CD4-positive, alpha-beta T cell treated with Interleukin-17A for 1 hour (primary cell): ENCODE data around the gene PRR36.

Experiments used
- DNase-seq: peaks from one replicate; pipeline ENCODE4 v3.0.0-alpha.2; 2020

The PRR36 gene

GRCh38 chr19:7912697-7913564 is 38.7 kb upstream of the PRR36 start:
- no peak for DNase-seq

DNA sequence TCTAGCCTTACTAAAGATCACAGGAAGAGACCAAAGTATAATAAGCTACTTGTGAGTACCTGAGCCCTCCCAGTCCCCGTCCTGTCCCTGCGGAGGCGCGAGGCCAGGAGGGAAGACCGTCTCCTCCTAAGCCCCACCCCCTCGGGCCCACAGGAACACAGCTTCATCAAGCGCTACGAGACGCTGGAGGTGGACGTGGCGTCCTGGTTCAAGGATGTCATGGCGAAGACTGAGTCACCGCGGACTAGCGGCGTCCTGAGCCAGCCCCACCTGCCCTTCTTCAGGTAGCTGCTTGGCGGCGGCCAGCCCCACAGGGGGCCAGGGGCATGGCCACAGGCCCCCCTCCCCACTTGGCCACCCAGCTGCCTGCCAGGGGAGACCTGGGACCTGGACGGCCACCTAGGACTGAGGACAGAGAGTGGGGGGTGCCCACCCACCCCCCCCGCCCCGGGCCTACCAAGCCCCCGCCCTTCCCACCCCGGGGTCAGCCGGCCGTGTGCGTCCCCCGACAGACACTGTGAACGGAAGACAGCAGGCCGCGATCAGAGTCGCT is 38.0 kb upstream of the PRR36 start:
- no peak for DNase-seq

- DNase-seq: no peak
These were observed 37.4 kb upstream of the PRR36 start for GRCh38 chr19:7911508-7912143.

- no peak for DNase-seq
These were observed 36.4 kb upstream of the PRR36 start for GRCh38 chr19:7910321-7911161.

- no peak for DNase-seq
These were observed 35.4 kb upstream of the PRR36 start for GRCh38 chr19:7909471-7910067.

GRCh38 chr19:7908742-7909461 is 34.7 kb upstream of the PRR36 start:
- no peak for DNase-seq

GRCh38 chr19:7908078-7908699 is 34.0 kb upstream of the PRR36 start:
- no peak for DNase-seq

DNA sequence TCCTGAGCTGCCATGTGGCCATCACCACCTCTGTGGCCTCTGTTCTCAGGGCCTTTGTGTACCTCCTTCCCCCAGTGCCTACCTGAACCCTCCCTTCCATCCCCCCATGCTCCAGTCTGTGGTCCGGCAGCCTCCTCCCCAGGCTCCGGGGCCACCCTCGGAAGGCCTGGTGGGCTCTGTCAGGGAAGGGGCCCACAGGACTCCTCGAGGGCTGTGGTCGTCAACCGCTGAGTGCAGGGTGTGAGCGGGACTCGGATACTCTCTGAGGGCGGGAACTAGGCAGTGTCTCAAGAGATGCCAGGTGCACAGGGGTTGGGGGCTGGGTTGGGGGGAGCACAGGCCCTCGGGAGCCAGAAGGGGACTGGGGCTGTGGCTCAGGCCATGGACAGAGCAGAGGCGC is 33.4 kb upstream of the PRR36 start:
- no peak for DNase-seq

- DNase-seq: no peak
These were observed 32.9 kb upstream of the PRR36 start for GRCh38 chr19:7907122-7907521.

DNA sequence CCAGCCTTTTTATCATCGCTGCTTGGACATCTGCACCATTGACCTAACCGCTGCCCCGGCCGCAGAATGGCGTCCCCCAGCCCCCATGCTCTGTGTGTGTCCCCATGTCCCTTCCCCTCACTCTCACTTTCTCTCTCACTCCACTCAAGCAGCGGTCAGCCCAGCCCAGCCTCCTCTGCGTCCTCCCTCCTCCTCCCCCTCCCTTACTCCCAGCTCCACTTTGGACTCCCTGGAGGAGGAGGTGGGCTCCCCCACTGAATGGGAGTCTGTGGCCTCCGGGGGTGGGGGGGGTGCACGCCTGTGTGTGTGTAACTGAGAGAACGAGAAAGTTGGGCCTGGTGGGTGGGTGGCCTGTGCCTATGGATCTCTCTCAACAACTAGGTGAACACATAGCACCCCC is 31.7 kb upstream of the PRR36 start:
- no peak for DNase-seq

DNA sequence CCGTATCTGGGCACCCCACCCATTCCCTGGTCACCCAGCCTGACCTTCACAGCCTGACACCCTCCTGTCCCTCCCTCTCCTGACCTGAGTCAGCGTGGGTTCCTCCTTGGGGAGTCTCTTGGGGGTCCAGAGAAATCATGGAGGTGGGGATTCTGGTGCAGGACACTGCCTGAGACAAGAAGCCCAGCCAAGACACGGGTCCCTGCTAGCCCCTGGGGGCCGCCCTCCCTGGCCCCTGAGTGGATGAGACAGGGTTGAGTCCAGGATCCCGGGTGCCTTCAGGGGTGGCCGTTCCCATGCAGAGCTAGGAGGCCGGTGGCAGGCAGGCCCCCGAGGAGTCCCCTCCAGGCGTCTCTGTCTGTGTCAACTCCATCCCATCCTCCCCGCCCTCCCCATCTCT is 31.1 kb upstream of the PRR36 start:
- no peak for DNase-seq

DNA sequence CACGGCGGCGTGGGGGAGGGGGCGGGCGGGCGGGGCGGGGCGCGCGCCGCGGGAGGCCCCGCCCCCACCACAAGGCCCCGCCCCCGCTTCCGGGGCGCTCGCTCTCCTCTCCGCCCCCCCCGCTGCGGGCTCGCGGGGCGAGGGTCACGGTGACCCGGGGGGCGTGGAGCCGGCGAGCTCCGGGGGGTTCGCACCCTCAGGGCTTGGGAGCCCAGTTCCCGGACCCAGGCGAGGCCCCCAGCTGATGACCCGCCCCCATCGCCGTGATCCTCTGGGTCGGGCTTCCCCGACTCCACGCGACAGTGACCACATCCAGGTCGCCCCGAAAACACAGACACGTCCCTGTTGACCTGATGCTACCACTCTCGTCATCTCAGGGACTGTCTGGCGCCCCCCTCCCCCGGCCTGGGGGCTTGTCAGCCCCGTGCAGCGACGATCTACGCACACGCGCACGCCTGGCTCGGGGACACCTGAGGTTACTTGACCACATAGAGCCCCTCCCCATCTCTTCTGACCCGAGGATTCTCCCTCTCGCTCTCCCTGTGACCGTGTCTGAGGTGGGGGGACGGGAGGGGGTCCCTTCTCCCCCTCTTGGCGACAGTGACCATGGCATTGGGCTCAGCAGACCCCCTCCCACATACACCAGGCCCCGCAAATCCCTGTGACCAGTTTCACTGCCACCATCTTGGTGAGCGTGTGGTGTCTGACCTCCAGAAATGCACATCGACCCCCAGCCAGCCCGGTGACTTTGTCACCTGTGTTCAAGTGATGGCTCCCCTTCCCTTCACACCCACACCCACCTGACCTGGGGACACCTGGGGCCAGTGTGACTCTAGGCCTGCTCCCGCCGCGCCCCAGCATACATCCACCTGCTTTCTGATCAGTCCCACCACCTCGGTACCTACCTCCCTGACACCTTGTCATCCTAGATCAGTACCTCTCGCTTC is 30.2 kb upstream of the PRR36 start:
- peak; percentile 91 for DNase-seq

DNA sequence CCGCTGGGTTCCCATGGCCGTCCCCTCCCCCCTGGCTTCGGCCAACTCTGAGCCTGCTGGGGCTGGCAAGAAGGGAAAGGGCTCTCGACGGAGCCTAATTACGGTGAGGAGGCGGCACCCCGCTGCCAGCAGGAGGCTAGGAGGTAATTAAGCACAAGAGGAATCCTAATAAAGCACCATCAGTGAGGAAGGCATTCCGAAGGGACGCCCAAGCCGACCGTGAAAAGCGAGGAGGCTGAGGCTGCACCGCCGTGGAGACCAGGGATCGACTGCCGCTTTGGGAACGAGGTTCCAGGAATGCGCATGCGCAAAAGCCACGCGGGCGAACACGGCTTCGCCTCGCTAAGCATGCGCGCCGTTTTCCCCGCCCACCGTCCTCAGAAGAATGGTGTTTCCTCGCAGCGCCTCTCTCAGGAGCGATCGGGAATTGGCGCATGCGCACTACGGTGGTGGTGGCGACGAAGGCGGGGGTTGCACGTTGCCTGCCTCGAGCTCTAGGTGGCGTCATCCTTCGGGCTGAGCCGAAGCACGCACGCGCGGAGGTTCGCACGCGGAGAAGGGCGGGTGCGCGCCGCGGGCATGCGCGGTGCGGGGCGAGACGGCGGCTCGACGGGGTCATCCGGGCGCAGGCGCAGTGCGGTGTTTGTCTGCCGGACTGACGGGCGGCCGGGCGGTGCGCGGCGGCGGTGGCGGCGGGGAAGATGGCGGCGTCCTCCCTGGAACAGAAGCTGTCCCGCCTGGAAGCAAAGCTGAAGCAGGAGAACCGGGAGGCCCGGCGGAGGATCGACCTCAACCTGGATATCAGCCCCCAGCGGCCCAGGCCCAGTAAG is 29.3 kb upstream of the PRR36 start, which contains the start of gene MAP2K7:
MAP2K7 (plus strand) TSS at position 634 of the 830 bp plus-strand sequence; CDS start at position 702, 68 bp downstream.
- peak; percentile 100 for DNase-seq

DNA sequence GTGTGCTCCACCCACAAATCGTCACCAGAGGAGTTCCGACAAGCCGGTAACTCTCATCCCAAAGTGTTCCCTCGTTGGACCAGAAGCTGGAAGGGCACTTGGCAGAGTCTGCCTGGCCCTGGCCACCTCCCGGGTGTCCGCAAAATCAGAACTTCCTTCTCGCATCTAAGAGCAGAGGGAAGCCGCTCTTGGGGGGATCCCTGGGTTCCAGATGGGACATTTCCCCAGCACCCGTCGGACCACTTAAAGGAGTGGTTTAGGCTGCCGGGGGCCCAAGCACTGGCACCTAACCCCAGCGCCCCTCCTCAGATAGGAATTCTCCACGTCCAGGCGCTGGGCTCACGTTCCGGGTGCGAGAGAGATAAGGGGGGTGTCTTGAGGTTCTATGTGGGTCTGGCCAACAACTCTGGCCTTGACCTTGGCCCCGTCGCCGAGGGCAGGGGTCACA is 28.6 kb upstream of the PRR36 start:
- no peak for DNase-seq

- DNase-seq: no peak
These were observed 27.1 kb upstream of the PRR36 start for GRCh38 chr19:7901337-7901736.

- DNase-seq: no peak
These were observed 26.7 kb upstream of the PRR36 start for GRCh38 chr19:7900931-7901330.

DNA sequence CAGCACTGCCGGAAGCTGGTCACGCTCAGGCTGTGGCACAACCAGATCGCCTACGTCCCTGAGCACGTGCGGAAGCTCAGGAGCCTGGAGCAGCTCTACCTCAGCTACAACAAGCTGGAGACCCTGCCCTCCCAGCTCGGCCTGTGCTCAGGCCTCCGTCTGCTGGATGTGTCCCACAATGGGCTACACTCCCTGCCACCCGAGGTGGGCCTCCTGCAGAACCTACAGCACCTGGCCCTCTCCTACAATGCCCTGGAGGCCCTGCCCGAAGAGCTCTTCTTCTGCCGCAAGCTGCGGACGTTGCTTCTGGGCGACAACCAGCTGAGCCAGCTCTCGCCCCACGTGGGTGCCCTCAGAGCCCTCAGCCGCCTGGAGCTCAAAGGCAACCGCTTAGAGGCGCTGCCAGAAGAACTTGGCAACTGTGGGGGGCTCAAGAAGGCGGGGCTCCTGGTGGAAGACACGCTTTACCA is 26.2 kb upstream of the PRR36 start:
- DNase-seq: no peak

GRCh38 chr19:7899751-7900378 is 25.7 kb upstream of the PRR36 start:
- DNase-seq: no peak

DNA sequence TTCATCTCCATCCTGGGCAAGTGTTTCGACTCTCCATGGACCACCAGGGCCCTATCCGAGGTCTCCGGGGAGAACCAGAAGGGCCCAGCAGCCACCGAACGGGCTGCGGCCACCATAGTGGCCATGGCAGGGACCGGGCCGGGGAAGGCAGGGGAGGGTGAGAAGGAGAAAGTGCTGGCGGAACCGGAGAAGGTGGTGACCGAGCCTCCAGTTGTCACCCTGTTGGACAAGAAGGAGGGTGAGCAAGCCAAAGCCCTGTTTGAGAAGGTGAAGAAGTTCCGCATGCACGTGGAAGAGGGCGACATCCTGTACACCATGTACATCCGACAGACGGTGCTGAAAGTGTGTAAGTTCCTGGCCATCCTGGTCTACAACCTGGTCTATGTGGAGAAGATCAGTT is 24.8 kb upstream of the PRR36 start:
- DNase-seq: no peak
